Raji (cell line): Measurements from ENCODE around the gene CHMP4B.

Source experiments
- POLR2A ChIP-seq: IDR thresholded peaks from 2 replicates; pipeline ENCODE4 v1.6.1; 2011; ENCODE audit warnings: low read depth, low read length, control low read depth; ENCODE audit not compliant: insufficient read depth

CHMP4B gene

GRCh38 chr20:33803921-33804337, 7.2 kb upstream of the CHMP4B start:
- no peak for TF ChIP-seq POLR2A

- no peak for TF ChIP-seq POLR2A
These were observed 2.8 kb upstream of the CHMP4B start for GRCh38 chr20:33808388-33808787.

- no peak for TF ChIP-seq POLR2A
These were observed 889 bp upstream of the CHMP4B start for GRCh38 chr20:33810259-33810658.

GRCh38 chr20:33811776-33812151, 616 bp downstream of the CHMP4B start:
- TF ChIP-seq POLR2A = no peak

- TF ChIP-seq POLR2A = no peak
These were observed 1.2 kb downstream of the CHMP4B start for GRCh38 chr20:33812152-33812849.

- TF ChIP-seq POLR2A = no peak
These were observed 1.8 kb downstream of the CHMP4B start for GRCh38 chr20:33812908-33813462.

GRCh38 chr20:33814238-33814712, 3.1 kb downstream of the CHMP4B start:
- no peak for TF ChIP-seq POLR2A

GRCh38 chr20:33815671-33816070, 4.5 kb downstream of the CHMP4B start:
- no peak for TF ChIP-seq POLR2A

GRCh38 chr20:33816191-33816590, 5.0 kb downstream of the CHMP4B start:
- no peak for TF ChIP-seq POLR2A

GRCh38 chr20:33817411-33817810, 6.3 kb downstream of the CHMP4B start:
- TF ChIP-seq POLR2A = no peak

GRCh38 chr20:33819456-33819855, 8.3 kb downstream of the CHMP4B start:
- TF ChIP-seq POLR2A = no peak

- no peak for TF ChIP-seq POLR2A
These were observed 9.2 kb downstream of the CHMP4B start for GRCh38 chr20:33820362-33820761.

GRCh38 chr20:33821270-33821836, 10.2 kb downstream of the CHMP4B start:
- TF ChIP-seq POLR2A = no peak

- no peak for TF ChIP-seq POLR2A
These were observed 11.3 kb downstream of the CHMP4B start for GRCh38 chr20:33822423-33822822.

- TF ChIP-seq POLR2A = no peak
These were observed 11.8 kb downstream of the CHMP4B start for GRCh38 chr20:33822991-33823390.

- no peak for TF ChIP-seq POLR2A
These were observed 13.7 kb downstream of the CHMP4B start for GRCh38 chr20:33824852-33825251.
